HCT116 (cell line): ENCODE data around the gene CALR3. TPM values are rescaled to one million over a fixed set of nuclear protein-coding genes. Genes with fewer than 3 reads are reported as not detected.

Experiments
- ATAC-seq: fragments of 200-7000 bp; cut with Tn5 transposase; 2 replicates; pipeline ENCODE4 v1.9.1; 2020; ENCODE audit warnings: mild to moderate bottlenecking, moderate library complexity
- BruUV-seq: library from RNA; stranded (reverse); fragments of 400-500 nt; replicated peaks from 2 replicates; lab custom pipeline; 2021; lab: Mats Ljungman, UMichigan
- CTCF ChIA-PET: fragments of 300-600 bp; sonication (Branson Sonifier 250); formaldehyde crosslinking; loops from one replicate; lab custom pipeline; 2021; ENCODE audit warnings: antibody characterized with exemption; lab: Charles Lee
- POLR2A ChIA-PET: fragments of 300-600, 350-600 bp; sonication (Branson Sonifier 250); formaldehyde crosslinking; loops from one replicate; lab custom pipeline; 2021; ENCODE audit warnings: antibody characterized with exemption; lab: Charles Lee
- RAD21 ChIA-PET, 2 experiments: fragments of 300-600 bp; sonication (Branson Sonifier 250); formaldehyde crosslinking; loops; one replicate each; lab custom pipeline; 2023; ENCODE audit warnings: low total read pairs in 2 of 2; ENCODE audit not compliant: uncharacterized antibody in 2 of 2, unreplicated experiment in 2 of 2, low non-redundant PET in 1 of 2; lab: Charles Lee
- DNase-seq: peaks from one replicate; pipeline ENCODE4 v3.0.0-alpha.2; 2010; ENCODE audit warnings: low read depth, low spot score
- H2AFZ ChIP-seq: fragments of 200-600 bp; shearing (Covaris generic), sonication (generic); 2 replicates; pipeline ENCODE4 v1.6.1; 2017; ENCODE audit warnings: low read depth, mixed run types, mixed read lengths, antibody characterized with exemption, low read length; ENCODE audit not compliant: poor library complexity, severe bottlenecking
- H3K27ac ChIP-seq: 2 replicates; pipeline ENCODE4 v1.5.1; 2012; ENCODE audit warnings: low read depth, low read length
- H3K27me3 ChIP-seq: fragments of 200-600 bp; sonication (generic); 2 replicates; pipeline ENCODE4 v1.6.1; 2016; ENCODE audit warnings: mixed run types, low read length, mixed read lengths; ENCODE audit not compliant: insufficient read depth
- H3K36me3 ChIP-seq, 2 experiments: fragments of 200-500 bp in 1 of 2; fragments of 200-600 bp in 1 of 2; sonication (Bioruptor generic) in 1 of 2; sonication (generic) in 1 of 2; 2 replicates each; pipeline versions ENCODE4 v1.5.1 to v1.6.1; 2014 to 2016; ENCODE audit warnings: low read length in 2 of 2, inconsistent platforms in 1 of 2, mixed read lengths in 1 of 2, mixed run types in 1 of 2; ENCODE audit not compliant: insufficient read depth in 2 of 2, control insufficient read depth in 1 of 2
- H3K4me1 ChIP-seq, 2 experiments: fragments of 200-600 bp in 1 of 2; sonication (generic) in 1 of 2; 2 replicates each; pipeline versions ENCODE4 v1.5.1 to v1.6.1; 2012 to 2017; ENCODE audit warnings: low read length in 2 of 2, inconsistent platforms in 1 of 2, mild to moderate bottlenecking in 1 of 2, mixed read lengths in 1 of 2, mixed run types in 1 of 2, moderate library complexity in 1 of 2; ENCODE audit not compliant: insufficient read depth in 2 of 2, control insufficient read depth in 1 of 2
- H3K4me2 ChIP-seq: fragments of 200-600 bp; sonication (generic); 2 replicates; pipeline ENCODE4 v1.6.1; 2017; ENCODE audit warnings: mixed run types, low read length, mixed read lengths
- H3K4me3 ChIP-seq, 2 experiments: fragments of 200-600 bp in 1 of 2; sonication (generic) in 1 of 2; replicated peaks in 1 of 2; 2 replicates each; pipeline ENCODE4 v1.5.1; 2011 to 2016; ENCODE audit warnings: low read length in 2 of 2, control low read depth in 1 of 2, low read depth in 1 of 2, mild to moderate bottlenecking in 1 of 2, mixed read lengths in 1 of 2, mixed run types in 1 of 2
- H3K79me2 ChIP-seq: fragments of 200-600 bp; sonication (generic); 2 replicates; pipeline ENCODE4 v1.6.1; 2017; ENCODE audit warnings: mild to moderate bottlenecking, mixed run types, low read length, moderate library complexity, mixed read lengths; ENCODE audit not compliant: insufficient read depth
- H3K9ac ChIP-seq: fragments of 200-600 bp; sonication (generic); 2 replicates; pipeline ENCODE4 v1.6.1; 2016; ENCODE audit warnings: low read length, mixed read lengths
- H3K9me2 ChIP-seq: fragments of 200-600 bp; sonication (generic), shearing (Covaris generic); 2 replicates; pipeline ENCODE4 v1.6.1; 2017; ENCODE audit warnings: mixed run types, mild to moderate bottlenecking, moderate library complexity; ENCODE audit not compliant: insufficient read depth
- H3K9me3 ChIP-seq, 2 experiments: fragments of 200-500 bp in 1 of 2; fragments of 200-600 bp in 1 of 2; sonication (Bioruptor generic) in 1 of 2; sonication (generic) in 1 of 2; 2 replicates each; pipeline ENCODE4 v1.6.1; 2014 to 2017; ENCODE audit warnings: low read length in 2 of 2, mixed read lengths in 2 of 2, inconsistent platforms in 1 of 2, low read depth in 1 of 2, mild to moderate bottlenecking in 1 of 2, mixed run types in 1 of 2, moderate library complexity in 1 of 2; ENCODE audit not compliant: control insufficient read depth in 1 of 2, insufficient read depth in 1 of 2
- H4K20me1 ChIP-seq: fragments of 200-600 bp; sonication (generic), shearing (Covaris generic); 2 replicates; pipeline ENCODE4 v1.6.1; 2017; ENCODE audit warnings: mixed run types, mild to moderate bottlenecking, moderate library complexity; ENCODE audit not compliant: insufficient read depth
- ATF3 ChIP-seq: IDR thresholded peaks from 2 replicates; pipeline ENCODE4 v1.6.1; 2012
- EGR1 ChIP-seq: IDR thresholded peaks from 2 replicates; pipeline ENCODE4 v1.6.1; 2012; ENCODE audit warnings: low read depth
- EZH2 ChIP-seq: fragments of 200-600 bp; sonication (generic); IDR thresholded peaks from 2 replicates; pipeline ENCODE4 v1.6.1; 2017; ENCODE audit warnings: antibody characterized with exemption, mixed run types
- EZH2phosphoT487 ChIP-seq: fragments of 200-600 bp; IDR thresholded peaks from 2 replicates; pipeline ENCODE4 v1.6.1; 2018; ENCODE audit warnings: antibody characterized with exemption, borderline replicate concordance
- FOSL1 ChIP-seq: IDR thresholded peaks from 2 replicates; pipeline ENCODE4 v1.6.1; 2012; ENCODE audit warnings: low read depth
- MAX ChIP-seq: IDR thresholded peaks from 2 replicates; pipeline ENCODE4 v1.6.1; 2012
- POLR2A ChIP-seq: IDR thresholded peaks from 2 replicates; pipeline ENCODE4 v1.7.0; 2011; ENCODE audit warnings: borderline replicate concordance; ENCODE audit not compliant: insufficient read depth, insufficient read length; ENCODE audit errors: extremely low read depth
- POLR2AphosphoS5 ChIP-seq: IDR thresholded peaks from 2 replicates; pipeline ENCODE4 v1.6.1; 2011; ENCODE audit warnings: mild to moderate bottlenecking, low read depth, low read length, moderate library complexity
- RAD21 ChIP-seq: IDR thresholded peaks from 2 replicates; pipeline ENCODE4 v1.6.1; 2012; ENCODE audit warnings: low read depth, mild to moderate bottlenecking
- TCF7L2 ChIP-seq: IDR thresholded peaks from 2 replicates; pipeline ENCODE4 v1.7.0; 2011; ENCODE audit warnings: borderline replicate concordance, inconsistent platforms; ENCODE audit not compliant: insufficient read depth, insufficient read length; ENCODE audit errors: extremely low read depth
- YY1 ChIP-seq: IDR thresholded peaks from 2 replicates; pipeline ENCODE4 v1.6.1; 2011; ENCODE audit warnings: low read length, low read depth, moderate library complexity, mild to moderate bottlenecking; ENCODE audit not compliant: insufficient replicate concordance; ENCODE audit errors: extremely low read depth
- ZBTB33 ChIP-seq: IDR thresholded peaks from 2 replicates; pipeline ENCODE4 v1.6.1; 2011; ENCODE audit warnings: mild to moderate bottlenecking, low read length, moderate library complexity; ENCODE audit not compliant: insufficient replicate concordance; ENCODE audit errors: extremely low read depth
- ZFX ChIP-seq: fragments of 450-650 bp; IDR thresholded peaks from 2 replicates; pipeline ENCODE4 v1.6.1; 2017
- ZNF274 ChIP-seq: fragments of 200-500 bp; sonication (Bioruptor generic); IDR thresholded peaks from 2 replicates; pipeline ENCODE4 v1.6.1; 2014; ENCODE audit warnings: mild to moderate bottlenecking, low read depth, low read length, inconsistent platforms
- intact Hi-C: fragments of 100-400 bp; cut with micrococcal nuclease; formaldehyde crosslinking; loops from 2 replicates; pipeline ENCODE4 v1.10.0; 2022
- total RNA-seq: library from RNA; stranded (reverse); gene quantifications from one replicate; pipeline ENCODE4 v1.2.1, GENCODE V29; 2021; ENCODE audit not compliant: unreplicated experiment

CALR3 gene
- total RNA-seq, 1 experiment from 2014 or later: not detected

DNA sequence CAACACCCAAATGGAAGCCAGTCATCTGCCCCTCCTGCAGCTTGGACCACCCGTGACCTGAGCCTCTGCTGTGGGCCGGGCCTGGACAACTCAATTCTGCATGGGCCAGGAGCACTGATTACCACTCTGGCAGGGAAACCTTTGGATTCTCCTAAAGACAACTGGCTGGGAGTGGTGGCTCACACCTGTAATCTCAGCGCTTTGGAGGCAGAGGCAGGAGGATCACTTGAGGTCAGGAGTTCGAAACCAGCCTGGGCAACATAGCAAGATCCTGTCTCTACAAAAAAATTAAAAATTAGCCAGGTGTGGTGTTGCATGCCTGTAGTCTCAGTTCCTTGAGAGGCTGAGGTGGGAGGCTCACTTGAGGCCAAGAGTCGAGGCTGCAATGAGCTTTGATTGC lies 30.7 kb downstream of the CALR3 start:
- intact Hi-C loops: no loop called here

More for the DNA sequence above, 30.7 kb downstream of the CALR3 start:
- no peaks in the 10 kb centered on the region for H3K27me3 ChIP-seq
- H3K9me3 ChIP-seq: no peaks in the 10 kb centered on the region
- RAD21 ChIA-PET: no interaction called here
- no peak overlapping the region for H2AFZ ChIP-seq
- POLR2A ChIA-PET: no interaction called here
- H3K9ac ChIP-seq: no peak overlapping the region
- H3K79me2 ChIP-seq: peaks cover 91% of the 10 kb centered on the region
- no TSS peak for BruUV-seq
- peaks cover 11 to 16% of the 10 kb centered on the region in 2 experiments for H3K4me1 ChIP-seq
- no peaks in the 10 kb centered on the region for H3K36me3 ChIP-seq
- TF ChIP-seq EZH2phosphoT487 (no peak), ZBTB33 (no peak), EGR1 (no peak), POLR2A (no peak), TCF7L2 (no peak), FOSL1 (no peak), RAD21 (no peak), ATF3 (no peak), ZNF274 (no peak), MAX (no peak), ZFX (no peak), EZH2 (no peak), POLR2AphosphoS5 (no peak), YY1 (no peak)
- no peak overlapping the region for H3K27ac ChIP-seq
- ATAC-seq (no peak), DNase-seq (no peak)
- 0 out of 2 replicates have a peak, but pooled peaks cover 5% of the 10 kb centered on the region for H4K20me1 ChIP-seq
- H3K9me2 ChIP-seq: no peaks in the 10 kb centered on the region
- CTCF ChIA-PET: no interaction called here
- no peak overlapping the region for H3K4me3 ChIP-seq
- no peak overlapping the region for H3K4me2 ChIP-seq
